Suprapubic skin (tissue), 3 donors: ENCODE results near the gene PXYLP1.

Experiments used
- EP300 ChIP-seq: sonication (generic); formaldehyde crosslinking; IDR thresholded peaks from one replicate; pipeline ENCODE4 v1.6.1; 2017; ENCODE audit warnings: antibody characterized with exemption
- POLR2A ChIP-seq, 2 donors: fragments of 450-650 bp; IDR thresholded peaks; one replicate each; pipeline ENCODE4 v1.6.1; 2017; ENCODE audit warnings: antibody characterized with exemption in 2 of 2, mild to moderate bottlenecking in 2 of 2, moderate library complexity in 2 of 2
- TF ChIP-seq, protein P1 (sequence below), 2 donors: fragments of 200-600 bp in 1 of 2; fragments of 450-650 bp in 1 of 2; sonication (generic) in 1 of 2; IDR thresholded peaks; one replicate each; pipeline ENCODE4 v1.5.1; 2016 to 2019; ENCODE audit warnings: antibody characterized with exemption in 2 of 2, mild to moderate bottlenecking in 1 of 2, moderate library complexity in 1 of 2

DNA sequence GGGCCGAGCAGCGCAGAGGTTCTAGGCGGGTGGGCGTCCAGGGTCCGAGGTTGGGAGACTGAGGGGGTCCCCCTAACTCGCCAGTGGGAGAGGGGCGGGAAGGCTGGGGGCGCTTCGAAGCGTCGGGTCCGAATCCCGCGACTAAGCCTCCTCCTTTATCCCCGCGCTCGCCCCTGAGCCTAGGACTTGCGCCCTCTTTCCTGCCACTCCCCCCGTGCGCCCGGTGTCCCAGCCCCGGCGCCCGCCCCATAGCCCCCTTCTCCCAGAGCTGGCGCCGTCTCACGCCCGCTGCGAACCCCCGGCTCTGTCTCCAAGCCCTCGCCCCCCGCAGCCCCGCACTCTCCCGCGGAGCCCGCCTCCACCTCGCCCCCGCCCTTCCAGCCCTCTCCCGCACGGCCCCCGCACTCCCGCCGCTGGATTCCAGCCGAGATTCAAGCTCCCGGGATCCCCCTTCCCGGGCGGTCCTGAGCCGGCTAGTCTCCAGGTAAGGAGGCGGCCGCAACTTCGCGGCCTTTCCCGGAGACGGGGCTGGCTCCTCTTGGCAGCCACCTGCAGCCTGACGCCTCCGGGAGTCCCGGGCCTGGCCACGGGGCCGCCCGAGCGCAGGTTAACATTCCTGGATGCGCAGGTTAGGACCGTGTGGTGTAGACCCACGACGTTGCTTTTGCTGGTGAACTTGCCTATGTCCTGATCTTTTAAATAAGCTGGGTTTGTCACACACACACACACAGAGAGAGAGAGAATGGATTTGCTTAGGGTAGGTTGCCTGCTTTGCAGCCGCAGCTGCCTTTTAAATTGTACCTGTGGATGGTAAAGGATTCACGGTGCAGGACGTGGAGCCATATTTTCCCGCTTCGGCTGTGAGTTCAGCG, 563 bp downstream of the PXYLP1 start:
- TF ChIP-seq, protein P1, sequence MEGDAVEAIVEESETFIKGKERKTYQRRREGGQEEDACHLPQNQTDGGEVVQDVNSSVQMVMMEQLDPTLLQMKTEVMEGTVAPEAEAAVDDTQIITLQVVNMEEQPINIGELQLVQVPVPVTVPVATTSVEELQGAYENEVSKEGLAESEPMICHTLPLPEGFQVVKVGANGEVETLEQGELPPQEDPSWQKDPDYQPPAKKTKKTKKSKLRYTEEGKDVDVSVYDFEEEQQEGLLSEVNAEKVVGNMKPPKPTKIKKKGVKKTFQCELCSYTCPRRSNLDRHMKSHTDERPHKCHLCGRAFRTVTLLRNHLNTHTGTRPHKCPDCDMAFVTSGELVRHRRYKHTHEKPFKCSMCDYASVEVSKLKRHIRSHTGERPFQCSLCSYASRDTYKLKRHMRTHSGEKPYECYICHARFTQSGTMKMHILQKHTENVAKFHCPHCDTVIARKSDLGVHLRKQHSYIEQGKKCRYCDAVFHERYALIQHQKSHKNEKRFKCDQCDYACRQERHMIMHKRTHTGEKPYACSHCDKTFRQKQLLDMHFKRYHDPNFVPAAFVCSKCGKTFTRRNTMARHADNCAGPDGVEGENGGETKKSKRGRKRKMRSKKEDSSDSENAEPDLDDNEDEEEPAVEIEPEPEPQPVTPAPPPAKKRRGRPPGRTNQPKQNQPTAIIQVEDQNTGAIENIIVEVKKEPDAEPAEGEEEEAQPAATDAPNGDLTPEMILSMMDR (IDR thresholded peaks at IDR 0.05) = no peak
- no peak for TF ChIP-seq EP300
- TF ChIP-seq POLR2A (IDR thresholded peaks at IDR 0.05) = no peak
